Stomach (tissue), 4 donors: ENCODE measurements around the gene KIAA1614.

Experiments used
- POLR2A ChIP-seq, 4 donors: fragments of 450-650 bp; IDR thresholded peaks; one replicate each; pipeline ENCODE4 v1.6.1; 2016; ENCODE audit warnings: antibody characterized with exemption in 4 of 4, control low read depth in 2 of 4, mild to moderate bottlenecking in 1 of 4, moderate library complexity in 1 of 4
- POLR2AphosphoS5 ChIP-seq, 3 donors: sonication (generic); formaldehyde crosslinking; IDR thresholded peaks; one replicate each; pipeline ENCODE4 v1.6.1; 2016; ENCODE audit warnings: antibody characterized with exemption in 3 of 3

GRCh38 chr1:180892675-180893074 is 20.0 kb upstream of the KIAA1614 start:
- TF ChIP-seq POLR2AphosphoS5 (IDR thresholded peaks at IDR 0.05) (no peak), POLR2A (IDR thresholded peaks at IDR 0.05) (no peak)
